ENCODE data around the gene GNB1.

DNA sequence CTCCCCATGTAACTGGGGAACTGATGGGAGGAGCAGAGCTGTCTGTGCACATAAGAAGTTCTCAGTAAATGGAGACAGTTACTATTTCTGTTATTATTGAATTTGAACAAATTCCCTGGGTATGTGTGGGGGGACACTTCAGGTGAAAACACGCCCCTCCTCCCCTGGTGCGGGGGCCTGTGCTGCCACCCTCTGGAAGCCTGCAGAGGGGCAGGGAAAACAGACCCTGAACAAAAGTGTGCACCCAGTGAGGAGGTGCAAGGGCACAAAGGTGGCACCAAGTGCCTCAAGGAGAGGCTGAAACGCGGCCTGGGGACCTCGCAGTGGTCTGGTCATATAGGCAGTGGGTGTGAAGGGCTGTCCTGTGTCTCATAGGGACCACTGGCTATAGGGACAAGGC, 94.4 kb downstream of the GNB1 start:
- TF ChIP-seq, protein P1, sequence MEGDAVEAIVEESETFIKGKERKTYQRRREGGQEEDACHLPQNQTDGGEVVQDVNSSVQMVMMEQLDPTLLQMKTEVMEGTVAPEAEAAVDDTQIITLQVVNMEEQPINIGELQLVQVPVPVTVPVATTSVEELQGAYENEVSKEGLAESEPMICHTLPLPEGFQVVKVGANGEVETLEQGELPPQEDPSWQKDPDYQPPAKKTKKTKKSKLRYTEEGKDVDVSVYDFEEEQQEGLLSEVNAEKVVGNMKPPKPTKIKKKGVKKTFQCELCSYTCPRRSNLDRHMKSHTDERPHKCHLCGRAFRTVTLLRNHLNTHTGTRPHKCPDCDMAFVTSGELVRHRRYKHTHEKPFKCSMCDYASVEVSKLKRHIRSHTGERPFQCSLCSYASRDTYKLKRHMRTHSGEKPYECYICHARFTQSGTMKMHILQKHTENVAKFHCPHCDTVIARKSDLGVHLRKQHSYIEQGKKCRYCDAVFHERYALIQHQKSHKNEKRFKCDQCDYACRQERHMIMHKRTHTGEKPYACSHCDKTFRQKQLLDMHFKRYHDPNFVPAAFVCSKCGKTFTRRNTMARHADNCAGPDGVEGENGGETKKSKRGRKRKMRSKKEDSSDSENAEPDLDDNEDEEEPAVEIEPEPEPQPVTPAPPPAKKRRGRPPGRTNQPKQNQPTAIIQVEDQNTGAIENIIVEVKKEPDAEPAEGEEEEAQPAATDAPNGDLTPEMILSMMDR (IDR thresholded peaks at IDR 0.05 in 2 of 3, conservative IDR thresholded peaks at IDR 0.05 in 1 of 3; ENCODE audit: control insufficient read depth in 2 of 3, extremely low read depth in 1 of 3, insufficient read depth in 1 of 3, low read depth in 3 of 3, low read length in 3 of 3), result peak; percentile 27 to 31 (median 29); a peak in 3 of 6 replicates
- TF ChIP-seq EZH2 (IDR thresholded peaks at IDR 0.05; ENCODE audit: borderline replicate concordance, control insufficient read depth, low read depth, low read length) (no peak), CREB1 (IDR thresholded peaks at IDR 0.05; ENCODE audit: low read depth) (no peak)

Measured in GM12878 (cell line).